Testis (tissue), 2 donors: ENCODE data around the gene GPR68.

Experiments used
- POLR2A ChIP-seq: fragments of 450-650 bp; IDR thresholded peaks from one replicate; pipeline ENCODE4 v1.6.1; 2017; ENCODE audit warnings: antibody characterized with exemption, mild to moderate bottlenecking, moderate library complexity
- TF ChIP-seq, protein P1 (sequence below), 3 experiments: fragments of 450-650 bp in 2 of 3; fragments of 200-600 bp in 1 of 3; sonication (generic) in 1 of 3; IDR thresholded peaks; one replicate each; pipeline ENCODE4 v1.5.1; 2016 to 2019; ENCODE audit warnings: antibody characterized with exemption in 3 of 3, mild to moderate bottlenecking in 2 of 3, moderate library complexity in 1 of 3

DNA sequence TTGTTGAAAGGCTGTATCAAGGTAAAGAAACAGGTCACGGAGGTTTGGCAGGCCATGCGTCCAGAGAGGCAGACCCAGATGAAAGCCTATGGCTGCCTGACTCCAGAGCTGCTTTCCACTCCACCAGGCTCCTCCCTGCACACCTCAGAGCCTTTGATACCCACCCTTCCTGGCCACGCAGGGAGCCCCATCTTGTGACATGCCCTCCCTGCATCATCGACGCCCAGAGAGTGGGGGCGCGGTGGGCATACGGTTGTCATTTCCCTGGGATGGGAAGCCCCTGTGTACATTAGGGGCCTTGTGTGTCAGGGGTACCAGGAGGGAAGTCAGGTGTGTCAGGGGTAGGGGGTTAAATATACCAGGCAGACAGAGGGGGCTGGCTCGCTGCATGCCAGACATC, 30.3 kb upstream of the GPR68 start:
- TF ChIP-seq, protein P1, sequence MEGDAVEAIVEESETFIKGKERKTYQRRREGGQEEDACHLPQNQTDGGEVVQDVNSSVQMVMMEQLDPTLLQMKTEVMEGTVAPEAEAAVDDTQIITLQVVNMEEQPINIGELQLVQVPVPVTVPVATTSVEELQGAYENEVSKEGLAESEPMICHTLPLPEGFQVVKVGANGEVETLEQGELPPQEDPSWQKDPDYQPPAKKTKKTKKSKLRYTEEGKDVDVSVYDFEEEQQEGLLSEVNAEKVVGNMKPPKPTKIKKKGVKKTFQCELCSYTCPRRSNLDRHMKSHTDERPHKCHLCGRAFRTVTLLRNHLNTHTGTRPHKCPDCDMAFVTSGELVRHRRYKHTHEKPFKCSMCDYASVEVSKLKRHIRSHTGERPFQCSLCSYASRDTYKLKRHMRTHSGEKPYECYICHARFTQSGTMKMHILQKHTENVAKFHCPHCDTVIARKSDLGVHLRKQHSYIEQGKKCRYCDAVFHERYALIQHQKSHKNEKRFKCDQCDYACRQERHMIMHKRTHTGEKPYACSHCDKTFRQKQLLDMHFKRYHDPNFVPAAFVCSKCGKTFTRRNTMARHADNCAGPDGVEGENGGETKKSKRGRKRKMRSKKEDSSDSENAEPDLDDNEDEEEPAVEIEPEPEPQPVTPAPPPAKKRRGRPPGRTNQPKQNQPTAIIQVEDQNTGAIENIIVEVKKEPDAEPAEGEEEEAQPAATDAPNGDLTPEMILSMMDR (IDR thresholded peaks at IDR 0.05): no peak
- TF ChIP-seq POLR2A: no peak
